Measurements from ENCODE around the gene MUC22.
"Not testable (repeated sequence)": the region's sequence is repeated elsewhere in the genome, so short reads cannot be mapped to it uniquely, and the experiment has no call there.

Gene MUC22

DNA sequence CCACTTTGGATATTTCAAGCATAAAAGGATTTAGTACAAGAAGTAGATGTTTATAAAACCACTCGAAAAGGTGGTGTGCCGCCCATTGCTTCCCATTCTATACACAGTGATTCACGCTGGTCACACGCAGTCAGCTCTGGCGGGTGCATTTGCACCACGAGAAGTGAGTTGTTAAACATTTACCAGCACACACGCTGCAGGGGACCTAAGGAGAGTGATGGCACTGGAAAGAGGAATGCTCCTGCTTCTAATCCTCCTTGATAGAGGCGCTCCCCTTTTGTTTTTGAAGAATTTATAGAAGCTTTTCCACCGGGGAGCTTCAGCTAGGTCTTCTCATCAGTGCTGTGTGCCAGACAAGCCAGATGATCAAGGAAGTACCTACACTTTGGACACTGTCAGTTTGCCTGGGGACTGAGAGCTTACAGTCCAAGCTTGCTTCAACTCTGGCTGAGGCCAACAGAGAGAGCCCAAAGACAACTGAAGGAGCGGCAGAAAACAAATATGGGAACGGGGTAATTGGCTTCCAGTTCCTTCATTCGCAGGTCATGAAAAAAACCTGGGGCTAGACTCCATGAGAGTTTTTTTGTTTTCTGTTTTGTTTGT lies 31.2 kb downstream of the MUC22 start:
- DNase-seq, result no peak

DNA sequence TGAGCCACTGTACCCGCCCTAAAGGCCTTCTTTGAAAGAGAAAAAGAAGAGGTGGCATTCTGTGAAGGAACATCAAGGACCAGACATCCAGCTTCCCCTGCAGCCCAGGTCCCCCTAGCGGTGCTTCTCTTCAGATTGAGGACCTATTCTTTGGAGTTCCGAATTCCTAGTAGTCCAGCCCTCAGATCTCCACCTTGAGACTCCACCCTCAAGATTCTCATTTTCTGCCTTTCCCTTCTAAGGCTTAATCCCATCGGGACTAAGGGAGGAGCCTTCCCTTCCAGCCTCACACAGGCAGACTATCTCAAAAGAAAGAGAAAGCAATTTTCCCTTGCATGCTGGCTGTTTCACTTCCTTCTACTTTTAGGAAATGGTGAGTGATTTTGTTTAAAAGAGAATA lies 32.5 kb downstream of the MUC22 start:
- DNase-seq, result no peak

DNA sequence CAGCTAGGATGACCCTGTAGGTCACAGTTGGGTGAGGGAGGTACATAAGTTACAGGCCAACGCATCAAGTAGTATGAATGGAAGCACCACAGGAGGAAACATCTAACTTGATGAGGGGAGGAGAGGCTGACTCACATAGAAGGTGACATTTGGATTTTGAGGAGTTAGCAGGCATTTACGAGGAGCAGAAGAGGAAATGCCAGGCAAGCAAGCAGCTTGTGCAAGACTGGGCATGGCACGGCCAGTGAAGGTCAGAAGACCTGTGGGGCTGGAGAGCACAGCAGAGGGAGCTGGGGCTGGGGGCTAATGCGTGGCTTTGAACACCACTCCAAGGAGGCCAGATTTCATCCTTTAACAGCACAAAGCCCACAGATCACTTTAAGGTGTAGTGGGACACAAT lies 37.8 kb downstream of the MUC22 start:
- DNase-seq, result no peak

DNA sequence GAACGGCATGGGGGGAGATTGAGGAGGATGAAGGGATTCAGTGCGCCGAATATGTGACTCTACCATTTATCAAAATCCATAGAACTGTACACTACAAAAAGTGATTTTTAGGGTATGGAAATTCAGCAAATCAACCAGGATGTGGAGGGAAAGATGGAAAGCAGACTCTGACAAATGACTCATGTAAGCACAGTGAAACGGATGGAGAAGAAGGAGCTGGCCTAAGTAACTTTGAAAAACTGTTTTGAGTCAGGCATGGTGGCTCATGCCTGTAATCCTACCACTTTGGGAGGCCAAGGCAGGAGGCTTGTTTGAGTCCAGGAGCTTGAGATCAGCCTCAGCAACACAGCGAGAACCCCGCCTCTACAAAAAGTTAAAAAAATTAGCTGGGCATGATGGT lies 39.2 kb downstream of the MUC22 start:
- DNase-seq, result no peak

DNA sequence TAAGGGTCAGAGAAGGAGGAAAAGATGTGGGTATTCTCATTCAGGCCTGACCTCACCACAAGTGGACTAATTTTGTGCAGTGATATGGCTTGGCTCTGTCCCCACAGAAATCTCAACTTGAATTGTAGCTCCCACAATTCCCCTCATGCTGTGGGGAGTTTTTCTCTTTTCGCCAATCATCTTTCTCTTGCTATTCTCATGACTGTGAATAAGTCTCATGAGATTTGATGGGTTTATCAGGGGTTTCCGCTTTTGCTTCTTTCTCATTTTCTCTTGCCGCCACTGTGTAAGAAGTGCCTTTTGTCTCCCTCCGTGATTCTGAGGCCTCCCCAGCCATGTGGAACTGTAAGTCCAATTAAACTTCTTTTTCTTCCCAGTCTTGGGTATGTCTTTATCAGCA lies 42.9 kb downstream of the MUC22 start:
- DNase-seq, result not testable (repeated sequence)

DNA sequence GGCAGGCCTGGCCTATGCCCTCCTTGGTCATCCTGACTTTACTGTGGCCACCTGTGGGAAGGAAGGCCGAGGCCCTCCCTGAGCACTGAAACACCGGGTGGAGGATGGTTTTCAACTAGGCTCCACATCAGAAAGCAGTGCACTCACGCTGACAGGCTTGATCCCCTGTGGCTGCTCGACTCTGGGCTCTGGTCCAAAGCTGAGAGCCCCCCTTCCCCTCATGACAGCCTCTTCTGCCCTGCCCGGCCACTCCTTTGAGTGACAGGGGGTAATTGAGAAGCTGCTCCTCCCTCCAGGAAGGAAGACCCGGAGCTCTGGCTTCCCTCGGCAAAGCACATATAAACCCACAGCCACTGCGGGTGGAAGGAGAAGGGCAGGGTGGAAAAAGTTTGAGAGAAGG lies 43.6 kb downstream of the MUC22 start:
- no peak for DNase-seq

DNA sequence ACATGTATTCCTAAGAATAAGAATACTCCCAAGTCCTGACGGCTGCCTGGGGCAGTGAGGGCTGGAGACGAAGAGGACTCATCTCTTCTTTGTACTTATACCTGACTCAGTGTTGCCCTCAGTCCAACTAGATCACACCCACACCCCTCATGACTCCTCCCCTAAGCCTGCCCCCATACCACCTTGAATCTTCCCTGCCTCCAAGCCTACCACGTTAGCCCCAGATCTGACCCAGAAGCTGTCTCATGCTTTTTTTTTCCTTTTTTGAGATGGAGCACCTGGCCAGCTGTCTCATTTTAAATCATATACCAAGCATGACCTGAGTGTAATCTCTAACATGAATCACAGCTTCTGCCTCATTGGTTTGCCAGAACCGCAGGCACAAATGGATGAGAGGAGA lies 45.2 kb downstream of the MUC22 start:
- no peak for DNase-seq

DNA sequence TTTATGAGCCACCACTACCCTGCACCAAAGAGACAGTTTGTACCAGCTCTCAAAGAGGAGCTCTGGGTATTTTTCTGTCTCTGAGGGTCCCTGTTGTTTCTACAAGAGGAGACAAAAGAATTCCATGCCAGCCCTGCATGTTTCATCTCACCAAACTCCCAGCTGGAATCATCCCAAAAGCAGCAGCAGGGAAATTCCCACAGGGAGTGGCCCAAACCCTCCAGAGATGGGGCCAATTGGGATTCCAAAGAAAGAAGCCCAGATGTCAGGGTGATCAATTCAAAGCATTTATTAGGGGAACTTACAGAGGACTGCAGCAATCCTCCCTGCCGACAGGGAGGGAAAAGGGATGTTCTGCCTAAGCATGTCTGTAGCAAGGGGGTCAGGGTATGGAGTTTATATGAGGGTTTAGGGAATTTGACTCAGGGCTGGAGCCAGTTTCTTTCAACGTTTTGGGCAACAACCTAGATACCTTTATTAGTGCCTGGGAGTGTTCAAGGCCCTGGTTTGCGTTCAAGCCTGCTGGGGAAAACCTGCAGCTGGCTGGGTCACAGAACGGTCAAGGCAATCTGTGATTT lies 47.2 kb downstream of the MUC22 start:
- DNase-seq, result no peak

DNA sequence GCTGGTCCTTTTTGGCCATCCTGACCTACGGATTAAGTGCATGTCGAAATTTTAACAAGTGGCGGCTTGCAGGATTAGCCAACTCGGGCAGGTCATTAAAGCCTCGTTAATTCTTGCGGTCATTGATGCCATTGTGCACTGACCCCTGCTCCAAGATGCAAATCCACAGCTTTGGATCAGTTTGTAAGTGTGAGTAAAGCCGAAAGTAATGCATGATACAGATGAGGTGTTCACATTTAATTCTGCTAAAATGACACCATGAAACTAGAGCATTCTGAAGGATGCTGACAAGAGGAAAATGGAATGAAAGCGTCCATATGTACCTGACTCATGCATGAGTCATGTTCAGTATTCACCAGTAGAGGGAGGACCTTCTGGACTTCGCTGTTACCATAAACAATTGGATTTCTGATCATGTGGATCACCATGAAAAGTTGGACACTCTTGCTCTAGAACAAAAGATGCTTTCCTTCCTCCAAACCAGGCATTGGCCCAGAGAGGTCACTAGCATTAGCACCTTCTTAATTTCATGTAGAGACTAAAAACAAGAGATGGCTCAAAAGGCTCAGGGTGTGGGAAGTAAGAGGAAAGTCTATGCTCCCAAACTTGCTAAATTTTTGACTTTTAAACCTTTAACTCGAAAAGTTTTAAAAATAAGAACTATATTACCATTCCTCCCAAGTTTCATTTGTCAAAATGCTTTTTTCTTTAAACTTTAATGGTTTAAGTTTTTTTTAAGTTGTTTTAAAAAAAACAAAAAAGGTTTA lies 48.0 kb downstream of the MUC22 start:
- no peak for DNase-seq

DNA sequence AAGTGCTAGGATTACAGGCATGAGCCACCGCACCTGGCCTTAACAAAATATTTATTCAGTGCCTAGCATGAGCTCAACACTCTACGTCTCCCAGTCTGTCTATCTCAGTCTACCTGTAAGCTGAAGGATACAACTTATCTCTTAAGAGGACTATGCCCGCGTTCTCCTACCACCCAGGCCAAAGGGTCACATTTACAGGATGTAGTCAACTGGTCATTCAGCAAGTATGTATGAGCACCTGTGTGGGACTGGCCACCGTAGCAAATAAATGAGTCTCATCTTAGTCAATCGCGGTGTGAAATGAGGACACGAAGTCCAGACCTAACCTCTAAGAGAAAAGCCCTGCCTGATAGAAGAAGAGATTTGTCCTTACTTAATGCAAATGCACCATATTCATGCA lies 49.9 kb downstream of the MUC22 start:
- DNase-seq, result no peak

DNA sequence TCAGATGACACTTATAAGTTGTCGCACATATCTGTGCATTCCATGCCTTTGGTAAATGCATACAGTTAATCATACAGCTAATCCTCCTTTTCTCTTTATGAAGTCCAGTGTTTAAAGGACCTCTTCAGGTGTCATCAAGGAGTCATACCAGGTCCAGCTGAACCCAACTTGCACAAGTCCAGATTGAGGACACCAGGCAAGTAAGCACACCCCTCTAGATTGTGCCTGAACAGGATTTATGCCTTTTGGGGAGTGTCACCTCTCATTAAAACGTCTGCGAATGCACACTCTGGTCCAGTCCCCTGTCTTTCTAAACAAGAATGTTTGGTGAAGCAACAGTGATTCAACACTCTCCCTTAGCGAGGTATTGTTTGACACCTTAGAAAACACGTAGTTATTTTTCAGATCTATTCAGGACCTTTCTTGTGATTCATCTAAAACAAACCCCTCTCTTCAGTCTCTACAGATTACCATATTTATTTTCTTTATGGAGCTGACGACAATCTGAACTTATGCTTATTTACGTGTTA lies 53.7 kb downstream of the MUC22 start:
- no peak for DNase-seq

DNA sequence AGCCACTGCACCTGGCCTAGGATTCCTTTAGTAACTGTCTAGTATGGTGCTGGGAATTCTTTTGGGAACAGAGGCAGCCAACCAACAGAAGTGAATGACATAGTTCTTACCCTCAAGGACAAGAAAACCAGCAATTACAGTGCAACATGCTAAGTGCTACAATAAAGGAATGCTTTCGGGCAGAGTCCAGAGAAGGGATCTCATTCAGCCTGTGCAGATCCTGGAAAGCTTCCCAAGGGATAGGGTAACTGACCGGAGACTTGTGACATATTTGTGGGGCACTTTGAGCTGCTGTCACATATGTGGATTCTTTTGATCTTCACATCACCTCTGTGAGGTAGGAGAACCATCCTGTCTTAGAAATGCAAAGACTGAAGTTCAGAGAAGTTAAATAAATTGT lies 55.3 kb downstream of the MUC22 start:
- no peak for DNase-seq

DNA sequence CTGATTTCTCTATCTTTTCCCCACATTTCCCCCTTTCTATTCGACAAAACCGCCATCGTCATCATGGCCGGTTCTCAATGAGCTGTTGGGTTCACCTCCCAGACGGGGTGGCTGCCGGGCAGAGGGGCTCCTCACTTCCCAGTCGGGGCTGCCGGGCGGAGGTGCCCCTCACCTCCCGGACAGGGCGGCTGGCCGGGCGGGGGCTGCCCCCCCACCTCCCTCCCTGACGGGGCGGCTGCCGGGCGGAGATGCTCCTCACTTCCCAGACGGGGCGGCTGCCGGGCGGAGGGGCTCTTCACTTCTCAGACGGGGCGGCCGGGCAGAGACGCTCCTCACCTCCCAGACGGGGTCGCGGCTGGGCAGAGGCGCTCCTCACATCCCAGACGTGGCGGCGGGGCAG lies 56.8 kb downstream of the MUC22 start:
- DNase-seq, result not testable (repeated sequence)

DNA sequence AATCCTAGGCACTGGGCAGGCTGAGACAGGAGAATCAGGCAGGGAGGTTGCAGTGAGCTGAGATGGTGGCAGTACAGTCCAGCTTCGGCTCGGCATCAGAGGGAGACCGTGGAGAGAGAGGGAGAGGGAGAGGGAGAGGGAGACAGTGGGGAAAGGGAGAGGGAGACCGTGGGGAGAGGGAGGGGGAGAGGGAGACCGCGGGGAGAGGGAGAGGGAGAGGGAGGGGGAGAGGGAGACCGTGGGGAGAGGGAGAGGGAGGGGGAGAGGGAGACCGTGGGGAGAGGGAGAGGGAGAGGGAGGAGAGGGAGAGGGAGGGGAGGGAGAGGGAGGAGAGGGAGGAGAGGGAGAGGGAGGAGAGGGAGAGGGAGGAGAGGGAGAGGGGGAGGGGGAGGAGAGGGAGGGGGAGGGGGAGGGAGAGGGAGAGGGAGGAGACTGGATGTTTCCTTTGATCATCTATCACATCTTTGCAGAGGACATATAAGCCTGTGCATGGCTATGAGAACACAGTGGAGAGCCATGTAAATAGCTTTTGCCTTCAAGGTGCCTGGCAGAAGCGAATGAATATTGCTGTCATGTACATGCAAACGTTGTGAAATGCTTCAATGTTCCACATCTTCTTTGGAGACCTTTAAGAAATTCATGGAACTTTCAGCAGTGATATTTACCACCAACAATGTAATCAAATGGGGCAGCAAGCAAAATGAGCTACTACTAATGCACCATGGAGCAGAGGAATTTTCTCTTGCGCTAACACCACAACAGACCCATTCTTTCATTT lies 57.8 kb downstream of the MUC22 start:
- DNase-seq, result not testable (repeated sequence)

DNA sequence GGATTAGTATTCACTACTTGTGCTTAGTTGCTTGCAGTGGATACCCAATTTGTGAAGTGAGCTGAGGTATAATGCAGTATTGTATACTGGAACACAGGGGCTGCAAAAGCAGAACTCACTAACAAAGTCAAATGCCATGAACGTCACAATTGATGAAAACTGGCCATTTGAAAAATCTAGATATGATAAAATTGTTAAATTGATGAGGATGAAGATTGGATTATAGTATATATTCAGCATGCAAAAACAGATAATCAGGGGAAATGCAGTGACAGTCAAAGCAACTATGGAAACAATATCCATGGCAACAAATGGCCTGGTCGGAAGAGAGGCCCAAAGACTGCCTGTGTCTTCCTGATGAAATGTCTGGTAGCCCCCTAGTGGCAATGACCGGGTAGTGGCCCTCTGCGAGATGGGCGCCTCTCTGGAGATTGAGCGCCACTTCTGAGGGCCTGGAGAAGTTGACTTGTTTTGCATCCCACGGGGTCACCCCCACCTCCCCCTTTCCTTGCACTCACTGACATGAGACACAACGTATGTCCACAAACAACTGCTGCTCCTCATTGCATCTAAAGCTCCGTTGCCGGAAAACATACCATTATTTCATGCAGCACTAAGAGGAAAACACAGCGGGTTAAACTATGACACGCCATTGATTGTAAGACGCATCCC lies 58.5 kb downstream of the MUC22 start:
- DNase-seq, result peak; percentile 41

DNA sequence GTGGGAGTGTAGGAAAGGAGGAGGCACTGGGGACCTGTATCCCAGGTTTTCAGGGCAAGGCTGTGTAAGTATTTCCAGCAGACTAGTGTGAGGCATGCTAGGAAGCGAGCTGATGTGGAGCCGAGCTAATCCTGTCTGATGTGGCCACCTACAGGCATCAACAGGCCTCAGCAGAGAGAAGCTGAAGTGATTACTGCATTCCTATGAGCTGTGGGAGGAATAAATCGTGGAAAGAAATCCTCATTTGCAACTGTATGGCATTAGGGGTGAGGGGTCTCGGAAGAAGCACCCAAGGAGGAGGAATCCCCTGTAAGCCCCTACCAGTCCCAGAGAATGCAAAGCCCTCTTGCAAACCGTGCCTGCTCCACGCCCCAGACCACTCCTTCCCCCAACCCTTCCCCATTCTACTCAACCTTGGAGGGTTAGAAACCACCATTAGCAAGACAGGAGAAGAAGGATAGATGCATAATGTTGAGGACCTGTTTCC lies 60.5 kb downstream of the MUC22 start:
- no peak for DNase-seq

DNA sequence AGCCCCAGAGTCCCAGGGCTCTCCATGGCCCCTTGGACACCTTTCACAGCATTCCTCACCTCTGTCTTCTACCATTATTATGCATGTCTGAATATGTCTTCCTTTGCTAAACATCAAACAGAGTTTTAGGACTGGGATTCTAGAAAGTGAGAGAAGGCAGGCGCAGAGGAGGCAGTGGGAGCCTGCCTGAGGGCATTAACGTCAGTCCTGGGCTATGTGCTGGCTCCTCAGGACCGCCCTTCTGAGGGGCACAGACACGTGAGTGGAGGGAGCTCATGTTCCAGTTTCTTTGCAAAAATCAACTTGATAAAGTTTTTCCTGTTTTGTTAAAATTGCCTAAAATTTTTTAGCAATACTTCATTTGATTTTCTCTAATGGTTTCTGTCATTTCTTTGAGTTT lies 64.1 kb downstream of the MUC22 start:
- no peak for DNase-seq

DNA sequence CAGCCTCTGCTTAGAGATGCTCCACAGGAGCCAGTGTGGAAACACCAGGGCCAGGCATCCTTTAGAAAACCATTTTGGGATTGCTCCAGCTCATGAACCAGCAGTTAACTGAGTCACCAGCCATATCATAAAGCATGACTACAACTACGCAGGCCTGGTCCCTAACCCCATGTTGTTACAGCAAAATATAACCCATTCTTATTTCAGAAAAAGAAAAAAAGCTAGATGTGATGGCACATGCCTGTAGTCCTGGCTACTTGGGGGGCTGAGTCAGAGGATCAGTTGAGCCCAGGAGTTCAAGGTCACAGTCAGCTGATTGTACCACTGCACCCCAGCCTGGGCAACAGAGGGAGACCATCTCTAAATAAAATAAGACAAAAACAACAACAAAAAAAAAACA lies 65.3 kb downstream of the MUC22 start:
- no peak for DNase-seq

DNA sequence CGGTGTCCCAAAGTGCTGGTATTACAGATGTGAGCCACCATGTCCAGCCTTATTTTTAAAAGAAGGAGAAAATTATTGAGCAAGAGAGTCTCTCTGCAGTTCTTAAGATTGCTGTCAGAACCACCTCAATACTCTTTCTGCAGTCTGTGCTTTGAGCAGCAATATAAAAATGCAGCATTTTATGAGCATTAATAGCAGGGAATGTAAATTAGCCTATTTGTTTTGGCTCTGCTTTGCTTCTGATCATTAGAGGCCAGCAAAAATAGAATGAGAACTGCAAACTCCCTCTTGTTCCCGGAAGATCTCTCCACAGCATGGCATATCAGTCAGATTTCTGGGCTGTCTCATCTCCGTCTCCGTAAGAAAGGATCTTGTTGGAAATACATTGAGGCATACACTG lies 66.3 kb downstream of the MUC22 start:
- no peak for DNase-seq

DNA sequence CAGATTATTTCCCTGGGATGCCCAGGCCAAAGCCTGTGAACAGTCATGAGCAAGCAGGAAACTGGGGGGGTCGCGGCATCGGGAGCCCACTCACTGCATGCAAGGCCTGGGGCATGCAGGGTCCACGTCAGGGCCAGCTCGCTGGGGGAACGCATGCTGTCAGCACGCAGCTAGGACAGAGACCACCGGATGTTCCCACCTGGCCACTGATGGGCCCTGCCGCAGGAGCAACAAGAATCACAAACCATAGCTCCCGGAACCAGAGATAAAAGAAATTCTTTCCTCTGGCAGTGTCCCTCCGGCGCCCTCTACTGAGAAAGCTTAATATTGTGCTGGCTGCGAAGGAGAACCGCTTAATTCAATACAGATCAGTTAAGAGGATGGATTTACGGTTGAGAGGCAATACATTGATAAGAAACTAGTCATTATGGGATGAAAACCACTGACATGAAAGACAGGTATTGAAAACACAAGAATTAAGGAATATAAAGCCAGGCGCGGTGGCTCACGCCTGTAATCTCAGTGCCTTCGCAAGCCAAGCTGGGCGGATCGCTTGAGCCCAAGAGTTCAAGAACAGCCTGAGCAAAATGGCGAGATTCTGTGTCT lies 69.5 kb downstream of the MUC22 start:
- DNase-seq, result peak; percentile 38

DNA sequence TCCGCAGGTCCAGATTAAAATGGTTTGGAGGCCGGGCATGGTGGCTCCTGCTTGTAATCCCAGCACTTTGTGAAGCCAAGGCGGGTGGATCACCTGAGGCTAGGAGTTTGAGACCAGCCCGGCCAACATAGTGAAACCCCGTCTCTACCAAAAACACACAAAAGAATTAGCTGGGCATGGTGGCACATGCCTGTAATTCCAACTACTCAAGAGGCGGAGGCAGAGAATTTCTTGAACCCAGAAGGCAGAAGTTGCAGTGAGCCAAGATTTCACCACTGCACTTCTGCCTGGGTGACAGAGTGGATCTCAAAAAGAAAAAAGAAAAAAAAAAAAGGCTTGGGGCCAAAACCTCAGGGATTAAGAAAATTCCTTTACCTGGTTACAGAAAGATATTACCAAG lies 71.6 kb downstream of the MUC22 start:
- no peak for DNase-seq

DNA sequence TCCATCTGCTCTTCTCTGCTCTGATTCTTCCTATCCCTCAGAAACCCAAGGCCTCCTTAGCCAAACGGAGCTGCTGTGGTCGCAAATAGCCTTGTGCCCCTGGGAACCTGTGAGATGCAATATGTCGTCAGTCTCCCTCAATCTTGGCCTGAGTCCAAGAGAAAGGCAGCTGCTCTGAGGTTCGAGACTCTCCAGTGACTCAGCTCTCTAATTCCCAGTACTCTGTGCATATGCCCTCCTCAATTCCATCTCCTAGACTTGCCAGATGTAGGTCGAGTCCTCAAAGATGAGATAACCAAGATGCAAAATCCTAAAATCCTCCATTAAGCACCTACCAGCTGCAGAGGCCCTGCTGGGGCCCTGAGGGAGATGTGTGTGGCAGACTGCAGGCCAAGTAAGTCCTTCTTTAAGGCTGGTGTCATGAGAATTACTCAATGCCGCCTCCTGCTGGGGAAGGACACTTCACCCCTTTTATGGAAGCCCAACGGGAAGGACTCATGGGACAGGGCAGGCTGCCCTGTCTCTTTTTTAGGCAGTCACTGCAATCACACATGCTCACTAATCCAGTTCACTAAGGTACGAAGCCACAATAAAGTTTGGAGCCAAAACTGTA lies 73.6 kb downstream of the MUC22 start:
- peak; percentile 34 for DNase-seq

Measured in NCI-H1694 treated with DMSO at 0.1 percent for 48 hours (cell line).